Transverse colon (tissue), 4 donors: ENCODE measurements around the gene FER1L5.

Source experiments
- EP300 ChIP-seq: sonication (generic); formaldehyde crosslinking; IDR thresholded peaks from one replicate; pipeline ENCODE4 v1.6.1; 2017; ENCODE audit warnings: antibody characterized with exemption, low read depth
- POLR2A ChIP-seq: fragments of 450-650 bp; IDR thresholded peaks from one replicate; pipeline ENCODE4 v1.6.1; 2016; ENCODE audit warnings: antibody characterized with exemption, mild to moderate bottlenecking, moderate library complexity
- POLR2AphosphoS5 ChIP-seq, 3 donors: sonication (generic); formaldehyde crosslinking; IDR thresholded peaks; one replicate each; pipeline ENCODE4 v1.6.1; 2016; ENCODE audit warnings: antibody characterized with exemption in 3 of 3
- TF ChIP-seq, protein P1 (sequence below), 5 experiments: fragments of 200-600 bp in 3 of 5; fragments of 450-650 bp in 2 of 5; sonication (generic) in 3 of 5; IDR thresholded peaks; 1 replicate in 2 of 5; 2 replicates in 3 of 5; pipeline ENCODE4 v1.5.1; 2016 to 2017; ENCODE audit warnings: antibody characterized with exemption in 5 of 5, inconsistent platforms in 3 of 5, mild to moderate bottlenecking in 2 of 5, moderate library complexity in 1 of 5

DNA sequence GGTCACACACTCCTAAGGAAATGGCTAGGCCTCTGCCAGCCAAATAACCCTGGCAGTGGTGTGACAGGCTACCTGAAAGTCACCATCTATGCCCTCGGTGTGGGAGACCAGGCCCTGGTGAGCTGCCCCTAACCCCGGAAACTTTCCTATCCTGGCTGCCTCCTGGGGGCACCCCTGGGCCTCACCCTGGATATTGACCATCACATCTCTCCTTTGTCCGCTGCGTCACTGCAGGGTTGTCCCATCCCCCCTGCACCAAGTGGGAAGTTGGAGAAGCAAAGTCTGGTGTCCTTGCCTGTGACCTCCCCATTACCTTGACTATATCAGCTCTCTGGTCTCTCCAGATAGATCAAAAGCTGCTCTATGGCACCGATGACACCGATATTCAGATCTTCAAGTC is 18.8 kb downstream of the FER1L5 start:
- TF ChIP-seq, protein P1, sequence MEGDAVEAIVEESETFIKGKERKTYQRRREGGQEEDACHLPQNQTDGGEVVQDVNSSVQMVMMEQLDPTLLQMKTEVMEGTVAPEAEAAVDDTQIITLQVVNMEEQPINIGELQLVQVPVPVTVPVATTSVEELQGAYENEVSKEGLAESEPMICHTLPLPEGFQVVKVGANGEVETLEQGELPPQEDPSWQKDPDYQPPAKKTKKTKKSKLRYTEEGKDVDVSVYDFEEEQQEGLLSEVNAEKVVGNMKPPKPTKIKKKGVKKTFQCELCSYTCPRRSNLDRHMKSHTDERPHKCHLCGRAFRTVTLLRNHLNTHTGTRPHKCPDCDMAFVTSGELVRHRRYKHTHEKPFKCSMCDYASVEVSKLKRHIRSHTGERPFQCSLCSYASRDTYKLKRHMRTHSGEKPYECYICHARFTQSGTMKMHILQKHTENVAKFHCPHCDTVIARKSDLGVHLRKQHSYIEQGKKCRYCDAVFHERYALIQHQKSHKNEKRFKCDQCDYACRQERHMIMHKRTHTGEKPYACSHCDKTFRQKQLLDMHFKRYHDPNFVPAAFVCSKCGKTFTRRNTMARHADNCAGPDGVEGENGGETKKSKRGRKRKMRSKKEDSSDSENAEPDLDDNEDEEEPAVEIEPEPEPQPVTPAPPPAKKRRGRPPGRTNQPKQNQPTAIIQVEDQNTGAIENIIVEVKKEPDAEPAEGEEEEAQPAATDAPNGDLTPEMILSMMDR (IDR thresholded peaks at IDR 0.05) = no peak
- TF ChIP-seq POLR2AphosphoS5 (IDR thresholded peaks at IDR 0.05) (no peak), EP300 (no peak), POLR2A (no peak)
